Measurements from ENCODE around the gene SLC25A42. TPM values are rescaled to one million over a fixed set of nuclear protein-coding genes. Genes with fewer than 3 reads are reported as not detected.
A peak's percentile ranks its signal among the peaks of the same experiment; 100 is the strongest.

The SLC25A42 gene
- total RNA-seq, 1 donor from 2014 or later, result 1.3 TPM

DNA sequence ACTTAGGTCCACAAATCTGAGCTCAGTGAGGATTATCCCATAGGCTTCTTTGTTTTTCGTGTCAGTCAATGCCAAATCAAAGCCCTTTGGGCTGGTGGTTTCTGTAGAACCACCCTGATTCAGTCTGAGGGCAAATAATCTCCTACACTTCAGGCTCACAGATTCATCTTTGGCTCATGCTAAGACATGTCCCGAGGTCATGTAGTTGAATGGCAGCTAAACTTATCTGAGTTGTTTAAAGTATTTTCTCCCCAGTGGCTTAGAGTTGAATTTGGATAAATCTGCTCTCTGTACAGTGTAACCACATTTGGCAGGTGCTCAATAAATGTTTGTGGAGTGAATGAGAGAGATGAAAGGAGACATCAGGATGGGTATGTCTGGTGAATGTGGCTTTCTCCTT, 13.1 kb upstream of the SLC25A42 start:
- Histone ChIP-seq H3K36me3 (ENCODE audit: control insufficient read depth, insufficient read depth, low read length) (peaks cover 24% of the 10 kb centered on the region), H3K4me3 (ENCODE audit: low read depth, low read length) (no peak overlapping the region), H3K27me3 (ENCODE audit: control insufficient read depth, insufficient read depth, low read length) (no peaks in the 10 kb centered on the region)
- TF ChIP-seq, protein P1, sequence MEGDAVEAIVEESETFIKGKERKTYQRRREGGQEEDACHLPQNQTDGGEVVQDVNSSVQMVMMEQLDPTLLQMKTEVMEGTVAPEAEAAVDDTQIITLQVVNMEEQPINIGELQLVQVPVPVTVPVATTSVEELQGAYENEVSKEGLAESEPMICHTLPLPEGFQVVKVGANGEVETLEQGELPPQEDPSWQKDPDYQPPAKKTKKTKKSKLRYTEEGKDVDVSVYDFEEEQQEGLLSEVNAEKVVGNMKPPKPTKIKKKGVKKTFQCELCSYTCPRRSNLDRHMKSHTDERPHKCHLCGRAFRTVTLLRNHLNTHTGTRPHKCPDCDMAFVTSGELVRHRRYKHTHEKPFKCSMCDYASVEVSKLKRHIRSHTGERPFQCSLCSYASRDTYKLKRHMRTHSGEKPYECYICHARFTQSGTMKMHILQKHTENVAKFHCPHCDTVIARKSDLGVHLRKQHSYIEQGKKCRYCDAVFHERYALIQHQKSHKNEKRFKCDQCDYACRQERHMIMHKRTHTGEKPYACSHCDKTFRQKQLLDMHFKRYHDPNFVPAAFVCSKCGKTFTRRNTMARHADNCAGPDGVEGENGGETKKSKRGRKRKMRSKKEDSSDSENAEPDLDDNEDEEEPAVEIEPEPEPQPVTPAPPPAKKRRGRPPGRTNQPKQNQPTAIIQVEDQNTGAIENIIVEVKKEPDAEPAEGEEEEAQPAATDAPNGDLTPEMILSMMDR (IDR thresholded peaks at IDR 0.05; ENCODE audit: insufficient read depth, low read length, severe bottlenecking), result no peak
- FAIRE-seq (no peak), DNase-seq (ENCODE audit: low read depth) (peak; percentile 67)

DNA sequence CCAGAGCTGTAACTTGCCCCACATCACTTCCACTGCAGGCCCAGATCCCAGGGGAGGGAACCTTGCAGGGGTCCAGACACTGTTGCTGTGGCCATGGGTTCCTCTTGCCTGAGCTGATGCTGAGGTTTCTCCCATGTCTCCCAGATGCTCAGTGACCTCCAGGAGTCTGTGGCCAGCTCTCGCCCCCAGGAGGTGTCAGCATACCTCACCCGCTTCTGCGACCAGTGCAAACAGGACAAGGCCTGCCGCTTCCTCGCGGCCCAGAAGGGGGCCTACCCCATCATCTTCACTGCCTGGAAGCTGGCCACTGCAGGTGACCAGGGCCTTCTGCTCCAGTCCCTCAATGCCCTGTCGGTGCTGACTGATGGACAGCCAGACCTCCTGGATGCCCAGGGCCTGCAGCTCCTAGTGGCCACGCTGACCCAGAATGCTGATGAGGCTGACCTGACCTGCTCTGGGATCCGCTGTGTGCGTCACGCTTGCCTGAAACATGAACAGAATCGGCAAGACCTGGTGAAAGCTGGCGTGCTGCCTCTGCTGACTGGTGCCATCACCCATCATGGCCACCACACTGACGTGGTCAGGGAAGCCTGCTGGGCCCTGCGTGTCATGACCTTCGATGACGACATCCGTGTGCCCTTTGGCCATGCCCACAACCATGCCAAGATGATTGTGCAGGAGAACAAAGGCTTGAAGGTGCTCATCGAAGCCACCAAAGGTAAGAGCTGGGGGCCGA, 12.1 kb upstream of the SLC25A42 start:
- Histone ChIP-seq H3K27me3 (ENCODE audit: control insufficient read depth, insufficient read depth, low read length) (no peaks in the 10 kb centered on the region), H3K36me3 (ENCODE audit: control insufficient read depth, insufficient read depth, low read length) (peaks cover 25% of the 10 kb centered on the region)
- FAIRE-seq, result no peak

DNA sequence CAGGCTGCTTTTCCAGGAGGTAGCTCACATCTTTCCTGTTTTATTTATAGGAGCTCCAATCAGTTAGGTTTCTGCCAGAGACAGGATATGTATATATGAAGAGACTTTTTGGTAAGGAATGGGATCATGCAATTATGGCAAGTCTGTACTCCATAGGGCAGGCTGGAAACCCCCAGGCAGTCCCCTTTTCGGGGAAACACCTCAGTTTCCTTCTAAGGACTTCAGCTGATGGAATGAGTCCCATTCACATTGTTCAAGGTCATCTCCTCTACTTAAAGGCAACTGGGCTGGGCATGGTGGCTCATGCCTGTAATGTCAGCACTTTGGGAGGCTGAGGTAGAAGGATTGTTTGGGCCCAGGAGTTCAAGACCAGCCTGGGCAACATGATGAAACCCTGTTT, 10.9 kb upstream of the SLC25A42 start:
- Histone ChIP-seq H3K4me3 (ENCODE audit: low read depth, low read length) (no peak overlapping the region), H3K27me3 (ENCODE audit: control insufficient read depth, insufficient read depth, low read length) (no peaks in the 10 kb centered on the region), H3K36me3 (ENCODE audit: control insufficient read depth, insufficient read depth, low read length) (peaks cover 35% of the 10 kb centered on the region)
- DNase-seq (ENCODE audit: low read depth) (no peak), FAIRE-seq (no peak)
- TF ChIP-seq, protein P1 (IDR thresholded peaks at IDR 0.05; ENCODE audit: insufficient read depth, low read length, severe bottlenecking), result no peak

More for the DNA sequence above, 12.1 kb upstream of the SLC25A42 start:
- TF ChIP-seq, protein P1 (IDR thresholded peaks at IDR 0.05; ENCODE audit: insufficient read depth, low read length, severe bottlenecking), result no peak
- no peak overlapping the region for H3K4me3 ChIP-seq (ENCODE audit: low read depth, low read length)
- no peak for DNase-seq (ENCODE audit: low read depth)

DNA sequence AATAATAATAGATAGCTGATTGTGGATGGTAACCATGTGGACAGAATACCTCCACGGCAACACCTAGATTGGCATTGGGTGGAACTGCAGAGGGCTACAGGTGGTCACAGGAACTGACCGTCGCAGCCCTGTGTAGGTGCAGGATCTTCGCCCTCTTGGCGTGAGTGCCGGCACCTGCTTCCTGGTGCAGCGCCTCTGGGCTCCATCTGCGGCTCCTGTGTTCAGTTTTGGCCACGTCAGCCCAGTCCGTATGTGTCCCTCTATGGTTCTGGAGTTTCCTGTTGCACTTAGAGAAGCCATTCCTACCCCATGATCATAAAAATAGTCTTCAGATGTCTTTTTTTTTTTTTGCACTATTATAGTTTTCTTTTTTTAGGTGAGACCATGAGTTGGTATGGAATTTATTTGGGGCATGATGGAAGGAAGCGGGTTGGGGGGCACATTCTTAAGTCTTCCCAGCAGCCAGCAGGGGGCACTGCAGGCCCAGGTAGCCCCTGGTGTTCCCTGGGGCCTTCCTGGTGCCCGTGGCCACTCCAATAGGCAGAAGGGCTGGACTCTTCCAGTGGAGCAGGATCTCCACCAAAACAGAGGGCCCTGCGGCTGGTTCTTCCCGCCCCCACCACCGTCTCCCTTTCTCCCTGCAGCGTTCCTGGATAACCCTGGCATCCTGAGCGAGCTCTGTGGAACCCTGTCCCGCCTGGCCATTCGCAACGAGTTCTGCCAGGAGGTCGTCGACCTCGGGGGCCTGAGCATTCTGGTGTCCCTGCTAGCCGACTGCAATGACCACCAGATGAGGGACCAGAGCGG, 10.1 kb upstream of the SLC25A42 start:
- peaks cover 35% of the 10 kb centered on the region for H3K36me3 ChIP-seq (ENCODE audit: control insufficient read depth, insufficient read depth, low read length)
- no peak for FAIRE-seq

DNA sequence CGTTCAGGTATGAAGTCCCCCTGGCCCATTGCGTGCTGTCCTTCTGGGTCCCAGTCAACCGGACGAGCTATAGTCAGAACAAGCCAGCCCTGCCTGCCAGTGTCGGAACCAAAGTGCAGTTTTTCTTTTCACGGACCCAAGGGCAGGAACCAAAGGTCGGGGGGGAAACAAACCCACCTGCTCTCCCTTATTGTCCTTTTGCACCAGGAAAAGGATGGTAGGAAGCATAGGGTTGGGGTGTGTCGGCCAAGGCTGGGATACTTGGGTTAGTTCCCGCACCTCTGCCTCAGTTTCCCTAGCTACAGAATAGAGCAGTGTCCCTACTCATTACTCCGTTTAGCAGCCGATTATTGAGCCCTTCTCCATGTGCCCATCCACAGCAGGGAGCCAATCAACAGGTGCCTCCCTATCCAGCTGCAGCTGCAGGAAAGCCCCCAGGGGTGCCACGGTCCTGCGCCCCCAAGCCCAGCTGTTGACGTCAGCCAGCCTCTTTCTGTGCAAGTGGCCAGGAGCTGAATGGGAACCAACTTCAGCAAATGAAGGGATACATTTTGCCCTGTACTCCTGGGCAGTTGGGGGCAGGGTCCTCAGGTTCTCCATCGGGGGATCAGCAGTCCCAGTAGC, 9.4 kb upstream of the SLC25A42 start:
- peaks cover 40% of the 10 kb centered on the region for H3K36me3 ChIP-seq (ENCODE audit: control insufficient read depth, insufficient read depth, low read length)
- no peak overlapping the region for H3K4me3 ChIP-seq (ENCODE audit: low read depth, low read length)
- no peaks in the 10 kb centered on the region for H3K27me3 ChIP-seq (ENCODE audit: control insufficient read depth, insufficient read depth, low read length)
- FAIRE-seq (no peak), DNase-seq (ENCODE audit: low read depth) (no peak)
- TF ChIP-seq, protein P1 (IDR thresholded peaks at IDR 0.05; ENCODE audit: insufficient read depth, low read length, severe bottlenecking), result no peak

More for the DNA sequence above, 10.1 kb upstream of the SLC25A42 start:
- no peak for DNase-seq (ENCODE audit: low read depth)
- no peaks in the 10 kb centered on the region for H3K27me3 ChIP-seq (ENCODE audit: control insufficient read depth, insufficient read depth, low read length)
- TF ChIP-seq, protein P1 (IDR thresholded peaks at IDR 0.05; ENCODE audit: insufficient read depth, low read length, severe bottlenecking), result peak; percentile 70
- no peak overlapping the region for H3K4me3 ChIP-seq (ENCODE audit: low read depth, low read length)

Data from bronchial epithelial cell (primary cell).